ENCODE data around the gene SAMM50. TPM values are rescaled to one million over a fixed set of nuclear protein-coding genes. Genes with fewer than 3 reads are reported as not detected.
A peak's percentile ranks its signal among the peaks of the same experiment; 100 is the strongest.

The SAMM50 gene
- total RNA-seq, 2 donors from 2014 or later, result 37.6 to 43.0 TPM

DNA sequence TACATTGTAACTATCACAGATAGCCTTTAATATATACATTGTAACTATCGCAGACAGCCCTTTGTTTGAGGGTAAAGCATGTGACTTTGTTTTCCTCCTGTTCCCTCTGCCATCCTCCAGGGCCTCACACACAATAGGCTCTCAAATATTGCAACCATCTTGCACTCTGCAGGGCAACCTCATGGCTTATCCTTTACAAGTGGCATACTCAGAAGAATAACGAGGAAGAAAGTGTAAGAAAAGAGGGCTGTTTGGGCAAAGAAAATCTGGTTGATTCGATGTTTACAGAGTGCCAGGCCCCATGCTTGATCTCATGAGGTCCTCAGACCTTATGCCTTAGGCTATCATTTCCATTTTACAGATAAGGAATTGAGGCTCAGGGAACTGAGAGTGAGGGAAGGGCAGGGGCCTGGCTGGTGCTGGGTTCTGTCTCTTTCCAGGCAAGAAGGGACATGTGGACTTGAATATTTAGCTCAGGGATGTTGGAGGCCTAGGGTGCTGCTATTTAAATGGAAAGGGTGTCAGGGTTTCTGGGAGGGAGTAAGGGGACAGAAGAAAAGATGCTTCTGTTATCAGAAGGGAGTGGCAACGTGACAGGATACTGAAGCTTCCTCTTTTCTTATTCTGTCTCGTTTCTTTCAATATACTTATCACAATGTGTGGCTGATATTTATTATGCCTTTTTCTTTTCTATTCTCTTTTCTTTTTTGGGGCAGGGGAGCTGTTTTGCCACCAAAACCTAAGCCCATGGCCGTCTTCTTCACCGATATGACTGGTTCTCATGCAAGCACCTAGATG is 1.1 kb upstream of the SAMM50 start:
- ATAC-seq (replicated peaks in 1 of 2) (no peak), DNase-seq (no peak)
- H3K4me3 Mint-ChIP-seq, result peak overlapping the region; percentile 91 to 100
- H3K36me3 Mint-ChIP-seq (ENCODE audit: insufficient read depth in 2 of 2), result peaks cover 3 to 4% of the 10 kb centered on the region in 2 donors
- no peaks in the 10 kb centered on the region for H3K9me3 Mint-ChIP-seq
- no peaks in the 10 kb centered on the region for H3K27me3 Mint-ChIP-seq (ENCODE audit: low read depth)
- peaks cover 37% of the 10 kb centered on the region for H3K4me1 Mint-ChIP-seq (ENCODE audit: low read depth)
- peak overlapping the region; percentile 77 for H3K27ac Mint-ChIP-seq

DNA sequence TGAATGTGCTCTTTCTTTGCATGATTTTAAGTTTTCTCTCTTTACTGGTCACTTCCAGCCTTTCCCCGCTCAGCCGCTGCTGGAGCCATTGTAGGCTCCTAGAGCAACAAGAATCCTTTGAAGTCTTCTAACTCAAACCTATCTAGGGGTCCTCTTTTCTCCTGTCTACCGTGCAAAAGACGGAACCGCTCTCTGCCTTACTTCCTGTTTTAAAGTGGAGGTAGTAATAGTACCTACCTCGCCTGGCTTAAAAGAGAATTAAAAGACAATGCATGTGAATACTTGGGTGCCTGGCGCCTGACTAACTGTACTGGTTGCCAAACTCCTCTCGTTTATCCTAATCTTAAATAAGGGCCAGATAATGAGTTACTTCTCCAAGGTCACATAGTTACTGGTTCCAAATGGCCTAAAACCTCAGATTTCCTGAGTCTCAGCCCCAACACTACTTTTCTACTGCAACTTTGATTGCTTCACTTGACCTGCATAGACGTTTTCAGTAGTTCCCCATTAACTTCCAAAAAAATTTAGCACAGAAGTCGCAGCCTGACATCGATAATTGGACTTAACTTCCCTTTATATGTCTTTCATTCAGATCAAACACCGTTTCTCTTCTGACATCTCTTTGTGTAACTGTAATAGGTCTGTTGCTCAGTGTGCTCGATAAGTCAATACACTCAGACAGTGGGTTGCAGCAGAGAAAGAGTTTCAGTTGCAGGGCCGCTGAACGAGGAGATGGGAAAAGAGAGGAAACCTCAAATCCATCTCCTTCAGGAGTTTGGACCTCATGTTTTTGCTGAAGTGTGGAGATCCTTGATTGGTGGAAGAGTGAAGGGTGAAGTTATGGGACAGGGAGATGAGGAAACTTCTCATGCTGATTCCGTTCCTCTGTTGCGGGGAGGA is 891 bp downstream of the SAMM50 start:
- Mint-ChIP-seq H3K27ac (peak overlapping the region; percentile 97), H3K36me3 (ENCODE audit: insufficient read depth in 2 of 2) (peaks cover 3 to 4% of the 10 kb centered on the region in 2 donors), H3K9me3 (no peaks in the 10 kb centered on the region), H3K4me1 (ENCODE audit: low read depth) (peaks cover 37% of the 10 kb centered on the region), H3K27me3 (ENCODE audit: low read depth) (no peaks in the 10 kb centered on the region), H3K4me3 (peak overlapping the region; percentile 91 to 100)
- DNase-seq (no peak), ATAC-seq (replicated peaks in 1 of 2) (no peak)

DNA sequence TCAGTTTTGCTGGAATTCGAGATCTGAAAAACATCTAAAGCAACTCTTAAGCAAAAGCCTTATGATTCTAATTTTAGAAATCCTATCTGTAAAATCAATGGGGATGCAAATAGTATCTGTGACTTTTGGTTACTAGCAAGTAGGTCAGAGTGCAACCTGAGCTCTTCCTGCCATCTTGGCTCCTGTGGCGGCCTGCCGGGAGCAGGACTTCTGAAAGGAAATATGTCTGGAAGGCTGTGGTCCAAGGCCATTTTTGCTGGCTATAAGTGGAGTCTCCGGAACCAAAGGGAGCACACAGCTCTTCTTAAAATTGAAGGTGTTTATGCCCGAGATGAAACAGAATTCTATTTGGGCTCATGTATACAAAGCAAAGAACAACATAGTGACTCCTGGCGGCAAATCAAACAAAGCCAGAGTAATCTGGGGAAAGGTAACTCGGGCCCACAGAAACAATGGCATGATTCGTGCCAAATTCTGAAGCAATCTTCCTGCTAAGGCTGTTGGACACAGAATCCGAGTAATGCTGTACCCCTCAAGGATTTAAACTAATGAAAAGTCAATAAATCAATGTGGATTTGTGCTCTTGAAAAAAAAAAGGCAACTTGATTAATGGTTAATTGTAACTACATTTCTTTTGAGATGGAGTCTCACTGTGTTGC is 1.7 kb downstream of the SAMM50 start:
- peaks cover 3 to 4% of the 10 kb centered on the region in 2 donors for H3K36me3 Mint-ChIP-seq (ENCODE audit: insufficient read depth in 2 of 2)
- peak overlapping the region; percentile 91 to 100 for H3K4me3 Mint-ChIP-seq
- H3K4me1 Mint-ChIP-seq (ENCODE audit: low read depth), result peaks cover 37% of the 10 kb centered on the region
- DNase-seq, result no peak
- H3K27me3 Mint-ChIP-seq (ENCODE audit: low read depth), result no peaks in the 10 kb centered on the region
- H3K27ac Mint-ChIP-seq, result no peak overlapping the region
- no peak for ATAC-seq (replicated peaks in 1 of 2)
- H3K9me3 Mint-ChIP-seq, result no peaks in the 10 kb centered on the region

DNA sequence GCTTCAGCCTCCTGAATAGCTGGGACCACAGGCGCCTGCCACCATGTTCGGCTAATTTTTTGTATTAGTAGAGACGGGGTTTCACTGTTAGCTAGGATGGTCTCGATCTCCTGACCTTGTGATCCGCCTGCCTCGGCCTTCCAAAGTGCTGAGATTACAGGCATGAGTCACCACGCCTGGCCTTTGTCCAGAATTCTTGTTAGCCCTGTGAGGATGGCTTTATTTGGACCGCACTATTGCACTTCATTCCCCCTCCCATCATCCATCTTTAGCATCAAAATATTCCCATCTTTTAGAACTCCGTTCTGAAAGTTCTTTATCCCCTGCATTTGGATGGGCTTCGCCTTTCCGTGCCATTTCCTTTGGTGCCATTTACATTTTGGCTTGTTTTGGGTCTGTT is 2.6 kb downstream of the SAMM50 start:
- no peaks in the 10 kb centered on the region for H3K9me3 Mint-ChIP-seq
- H3K4me3 Mint-ChIP-seq, result peak overlapping the region in 1 of 2 donors; percentile 0
- H3K27ac Mint-ChIP-seq, result no peak overlapping the region
- DNase-seq (no peak), ATAC-seq (replicated peaks in 1 of 2) (no peak)
- no peaks in the 10 kb centered on the region for H3K27me3 Mint-ChIP-seq (ENCODE audit: low read depth)
- peaks cover 37% of the 10 kb centered on the region for H3K4me1 Mint-ChIP-seq (ENCODE audit: low read depth)
- H3K36me3 Mint-ChIP-seq (ENCODE audit: insufficient read depth in 2 of 2), result peaks cover 3 to 4% of the 10 kb centered on the region in 2 donors

DNA sequence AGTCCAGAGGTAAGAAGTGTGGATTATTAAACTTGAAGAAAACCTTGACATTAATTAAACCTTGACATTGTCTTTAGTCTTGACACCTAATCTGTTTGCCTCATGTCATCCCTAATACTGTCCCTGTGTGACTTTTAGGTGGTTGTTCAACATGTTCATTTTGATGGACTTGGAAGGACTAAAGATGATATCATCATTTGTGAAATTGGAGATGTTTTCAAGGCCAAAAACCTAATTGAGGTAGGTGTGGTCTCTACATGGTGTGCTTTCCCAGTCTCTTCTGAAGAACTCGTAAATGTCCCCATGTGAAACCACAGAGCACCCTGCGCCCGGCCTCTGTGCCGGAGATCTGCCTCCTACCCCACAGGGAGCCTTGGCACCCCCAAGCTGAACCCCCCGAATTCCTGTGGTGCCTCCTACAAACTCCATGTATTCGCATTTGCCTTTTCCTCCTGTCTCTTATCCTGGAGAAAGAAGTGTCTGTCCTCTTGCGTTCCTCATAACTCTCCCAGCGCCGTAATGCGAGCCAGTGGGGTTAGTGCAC is 9.1 kb downstream of the SAMM50 start:
- Mint-ChIP-seq H3K4me1 (ENCODE audit: low read depth) (no peaks in the 10 kb centered on the region), H3K9me3 (no peaks in the 10 kb centered on the region), H3K27ac (no peak overlapping the region), H3K4me3 (no peak overlapping the region), H3K27me3 (ENCODE audit: low read depth) (no peaks in the 10 kb centered on the region), H3K36me3 (ENCODE audit: insufficient read depth in 2 of 2) (peaks cover 6 to 15% of the 10 kb centered on the region in 2 donors)
- ATAC-seq (replicated peaks in 1 of 2) (no peak), DNase-seq (no peak)

DNA sequence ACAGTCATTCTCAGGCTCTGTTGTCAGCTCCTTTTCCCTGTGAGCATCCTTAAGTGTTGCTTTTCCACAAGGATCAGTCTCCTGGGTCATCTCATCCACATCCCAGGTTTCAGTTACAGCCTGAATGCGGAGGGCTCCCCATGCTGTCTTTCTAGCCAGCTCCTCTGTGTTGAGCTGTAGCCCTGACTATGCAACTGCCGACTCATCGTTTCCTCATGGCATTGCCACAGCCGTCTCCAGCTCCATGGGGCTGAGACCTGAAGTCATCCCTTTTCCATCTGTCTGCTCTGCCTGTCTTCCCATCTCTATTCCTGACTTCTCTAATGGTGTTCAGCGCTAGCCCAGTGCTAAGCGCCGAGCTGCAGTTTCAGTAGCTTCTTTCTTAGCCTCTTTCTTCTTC is 11.8 kb downstream of the SAMM50 start:
- Mint-ChIP-seq H3K4me3 (no peak overlapping the region), H3K27ac (no peak overlapping the region), H3K9me3 (no peaks in the 10 kb centered on the region), H3K4me1 (ENCODE audit: low read depth) (no peaks in the 10 kb centered on the region), H3K36me3 (ENCODE audit: insufficient read depth in 2 of 2) (peaks cover 6 to 18% of the 10 kb centered on the region in 2 donors), H3K27me3 (ENCODE audit: low read depth) (no peaks in the 10 kb centered on the region)
- DNase-seq, result no peak
- ATAC-seq (replicated peaks in 1 of 2), result no peak

DNA sequence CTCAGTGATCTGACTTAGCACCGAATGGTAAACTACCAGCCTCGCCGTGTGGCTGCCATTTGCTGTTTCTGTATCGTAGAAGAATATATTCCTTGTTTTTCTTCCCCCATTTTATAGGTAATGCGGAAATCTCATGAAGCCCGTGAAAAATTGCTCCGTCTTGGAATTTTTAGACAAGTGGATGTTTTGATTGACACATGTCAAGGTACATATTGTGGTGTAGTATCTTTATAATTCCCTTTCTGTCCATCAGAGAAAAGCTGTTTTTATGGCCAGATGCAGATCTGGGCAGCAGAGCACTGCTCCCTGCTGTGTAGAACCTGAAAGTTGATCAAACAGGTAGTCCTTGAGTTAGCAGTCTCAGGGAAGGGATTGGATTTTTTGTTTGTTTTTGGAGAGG is 13.4 kb downstream of the SAMM50 start:
- no peaks in the 10 kb centered on the region for H3K27me3 Mint-ChIP-seq (ENCODE audit: low read depth)
- ATAC-seq (replicated peaks in 1 of 2), result no peak

DNA sequence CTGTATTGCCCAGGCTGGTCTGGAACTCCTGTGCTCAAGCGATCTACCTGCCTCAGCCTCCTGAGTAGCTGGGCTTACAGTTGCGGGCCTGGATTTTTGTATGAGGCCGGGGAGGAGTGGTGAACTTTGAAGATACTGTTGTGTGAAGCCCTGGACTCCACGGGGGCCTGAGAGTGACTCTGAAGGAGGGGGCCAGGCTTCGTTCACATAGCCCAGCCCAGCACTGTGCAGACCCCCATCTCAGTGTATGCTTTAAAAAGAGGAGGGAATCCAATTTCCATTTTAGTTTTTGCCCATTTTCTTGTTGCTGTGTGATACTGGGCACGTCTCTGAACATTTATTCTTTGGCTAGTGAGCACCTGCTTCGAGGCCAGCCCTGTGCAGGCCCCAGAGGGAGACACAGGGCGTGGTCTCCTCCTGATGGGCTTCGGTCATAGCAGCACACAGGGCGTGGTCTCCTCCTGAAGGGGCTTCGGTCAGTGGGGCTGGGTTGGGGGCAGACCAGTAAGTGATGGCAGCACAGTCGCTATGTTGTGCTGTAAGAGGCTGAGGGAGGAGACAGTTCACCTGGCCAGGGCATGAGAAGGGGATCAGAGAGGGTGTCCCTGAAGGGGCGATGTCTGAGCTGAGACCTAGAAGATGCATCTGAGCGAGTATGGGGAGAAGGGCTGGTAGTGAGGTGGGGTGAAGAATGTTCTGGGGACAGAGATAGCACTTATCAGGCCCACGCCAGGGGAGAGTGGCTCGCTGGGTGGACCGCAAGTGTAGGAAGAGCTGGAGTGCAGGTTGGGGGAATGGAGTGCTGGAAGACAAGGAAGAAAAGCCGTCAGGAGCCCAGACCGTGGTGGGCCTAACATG is 14.0 kb downstream of the SAMM50 start:
- Mint-ChIP-seq H3K4me3 (no peak overlapping the region), H3K27ac (no peak overlapping the region), H3K27me3 (ENCODE audit: low read depth) (no peaks in the 10 kb centered on the region), H3K4me1 (ENCODE audit: low read depth) (no peaks in the 10 kb centered on the region), H3K9me3 (no peaks in the 10 kb centered on the region), H3K36me3 (ENCODE audit: insufficient read depth in 2 of 2) (peaks cover 8 to 21% of the 10 kb centered on the region in 2 donors)
- no peak for ATAC-seq (replicated peaks in 1 of 2)
- no peak for DNase-seq

More for the DNA sequence above, 13.4 kb downstream of the SAMM50 start:
- Mint-ChIP-seq H3K9me3 (no peaks in the 10 kb centered on the region), H3K27ac (no peak overlapping the region), H3K4me3 (no peak overlapping the region), H3K36me3 (ENCODE audit: insufficient read depth in 2 of 2) (peaks cover 6 to 18% of the 10 kb centered on the region in 2 donors), H3K4me1 (ENCODE audit: low read depth) (no peaks in the 10 kb centered on the region)
- DNase-seq, result no peak

DNA sequence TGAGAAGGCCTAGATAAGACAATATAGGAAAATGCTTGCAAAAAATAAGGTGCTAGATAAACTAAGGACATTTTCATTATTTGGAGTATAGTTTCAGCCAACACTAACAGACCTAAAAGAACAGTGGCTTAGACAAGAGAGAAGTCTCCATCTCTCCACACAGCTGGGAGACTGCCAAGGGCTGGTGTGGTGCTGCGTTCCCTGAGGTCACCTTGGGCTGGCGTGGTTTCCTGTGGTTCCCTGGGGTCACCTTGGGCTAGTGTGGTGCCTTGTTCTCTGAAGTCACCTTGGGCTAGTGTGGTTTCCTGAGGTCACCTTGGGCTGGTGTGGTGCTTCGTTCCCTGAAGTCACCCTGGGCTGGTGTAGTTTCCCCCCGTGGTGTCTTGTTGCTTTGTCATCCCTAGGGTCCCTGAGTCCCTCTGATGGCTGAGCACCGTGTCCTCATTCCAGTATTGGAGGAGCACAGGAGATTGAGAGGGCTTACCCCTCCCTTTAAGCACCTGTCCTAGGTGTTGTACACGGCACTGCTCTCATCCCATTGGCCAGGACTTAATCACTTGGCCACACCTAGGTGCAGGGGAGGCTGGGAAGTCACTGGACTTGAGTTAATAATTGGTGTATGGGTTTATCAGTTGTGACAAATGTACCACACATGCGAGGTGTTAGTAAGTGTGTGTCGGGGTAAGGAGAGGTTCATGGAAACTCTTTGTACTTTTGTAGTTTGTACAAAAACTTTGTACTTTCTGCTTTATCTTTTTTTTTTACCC is 14.9 kb downstream of the SAMM50 start:
- H3K36me3 Mint-ChIP-seq (ENCODE audit: insufficient read depth in 2 of 2), result peaks cover 8 to 21% of the 10 kb centered on the region in 2 donors
- no peak for ATAC-seq (replicated peaks in 1 of 2)
- no peaks in the 10 kb centered on the region for H3K9me3 Mint-ChIP-seq
- H3K4me3 Mint-ChIP-seq, result no peak overlapping the region
- H3K27me3 Mint-ChIP-seq (ENCODE audit: low read depth), result no peaks in the 10 kb centered on the region
- no peak overlapping the region for H3K27ac Mint-ChIP-seq
- H3K4me1 Mint-ChIP-seq (ENCODE audit: low read depth), result no peaks in the 10 kb centered on the region
- no peak for DNase-seq

DNA sequence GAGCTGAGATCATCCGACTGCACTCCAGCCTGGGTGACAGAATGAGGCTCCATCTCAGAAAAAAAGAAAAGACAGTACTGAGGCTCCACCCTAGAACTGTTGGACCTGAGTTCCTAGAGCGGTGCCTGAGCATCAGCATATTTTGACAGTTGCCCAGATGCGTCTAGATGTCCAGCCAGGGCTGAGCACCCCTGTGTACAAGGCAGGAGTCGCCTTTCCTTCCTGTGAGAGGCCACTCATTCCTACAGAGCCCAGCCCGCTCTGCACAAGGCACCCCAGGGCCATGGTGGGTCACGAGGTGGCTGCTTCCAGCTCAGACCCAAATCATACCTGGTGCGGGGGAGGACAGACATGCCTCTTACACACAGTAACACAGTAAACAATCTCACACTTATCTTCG is 15.9 kb downstream of the SAMM50 start:
- ATAC-seq (replicated peaks in 1 of 2), result no peak
- Mint-ChIP-seq H3K9me3 (no peaks in the 10 kb centered on the region), H3K4me3 (no peak overlapping the region)

DNA sequence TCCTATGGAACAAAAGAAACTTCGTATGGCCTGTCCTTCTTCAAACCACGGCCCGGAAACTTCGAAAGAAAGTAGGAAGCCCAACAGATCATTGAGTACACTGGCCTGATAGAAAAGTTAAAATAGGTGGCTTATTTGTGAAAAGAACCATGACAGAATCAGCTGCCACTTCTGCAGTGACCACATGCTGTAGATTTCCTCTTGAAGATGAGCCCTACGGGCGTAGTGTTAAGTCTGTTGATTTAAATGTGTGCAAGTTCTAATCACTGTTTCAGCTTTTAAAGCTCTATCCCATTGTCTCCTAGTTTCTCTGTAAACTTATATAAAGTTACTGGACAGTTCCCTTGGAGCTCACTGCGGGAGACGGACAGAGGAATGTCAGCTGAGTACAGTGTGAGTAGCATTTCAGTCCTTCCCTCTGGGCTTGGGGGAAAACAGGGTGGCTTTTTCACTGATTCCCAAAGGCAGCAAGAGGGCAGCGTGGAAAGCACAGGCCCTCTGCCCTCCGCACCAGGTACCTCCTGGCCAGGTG is 17.8 kb downstream of the SAMM50 start:
- Mint-ChIP-seq H3K4me1 (ENCODE audit: low read depth) (no peaks in the 10 kb centered on the region), H3K27me3 (ENCODE audit: low read depth) (no peaks in the 10 kb centered on the region), H3K9me3 (no peaks in the 10 kb centered on the region), H3K27ac (no peak overlapping the region), H3K4me3 (no peak overlapping the region), H3K36me3 (ENCODE audit: insufficient read depth in 2 of 2) (peaks cover 4 to 22% of the 10 kb centered on the region in 2 donors)
- no peak for ATAC-seq (replicated peaks in 1 of 2)
- no peak for DNase-seq

More for the DNA sequence above, 15.9 kb downstream of the SAMM50 start:
- peaks cover 10 to 26% of the 10 kb centered on the region in 2 donors for H3K36me3 Mint-ChIP-seq (ENCODE audit: insufficient read depth in 2 of 2)
- no peaks in the 10 kb centered on the region for H3K4me1 Mint-ChIP-seq (ENCODE audit: low read depth)
- H3K27me3 Mint-ChIP-seq (ENCODE audit: low read depth), result no peaks in the 10 kb centered on the region
- DNase-seq, result no peak
- no peak overlapping the region for H3K27ac Mint-ChIP-seq

Measured in activated T-cell treated with anti-CD3 and anti-CD28 coated beads, Interleukin-2, amount 50 U/mL, for 72 hours (primary cell).